ENCODE data around the gene HNRNPR. TPM values are rescaled to one million over a fixed set of nuclear protein-coding genes. Genes with fewer than 3 reads are reported as not detected.
"Not testable (repeated sequence)": the region's sequence is repeated elsewhere in the genome, so short reads cannot be mapped to it uniquely, and the experiment has no call there.

HNRNPR gene
- total and polyA plus RNA-seq, 2 donors (not counting 1 experiment from before 2014, with no cell fraction given) = 59.1 to 141 TPM

DNA sequence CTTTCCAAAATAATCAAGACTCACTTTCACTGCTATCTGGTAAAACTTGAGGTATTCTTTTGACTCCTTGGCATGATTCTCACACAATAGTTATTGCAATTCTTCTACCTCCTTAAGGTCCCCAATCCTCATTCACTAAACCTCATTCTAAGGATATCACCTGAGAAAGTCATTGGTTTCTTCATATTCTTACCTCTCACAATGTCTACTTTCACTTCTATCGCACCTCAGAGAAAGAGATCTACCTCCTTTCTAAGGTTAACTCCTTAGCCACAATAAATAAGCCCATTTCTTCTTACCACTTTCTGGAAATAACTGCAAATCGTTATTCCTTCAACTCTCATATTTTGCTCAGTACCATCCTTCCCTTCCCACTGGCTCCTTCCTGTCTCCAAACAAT, 18.7 kb downstream of the HNRNPR start:
- H3K4me3 ChIP-seq (replicated peaks in 1 of 4; ENCODE audit: control extremely low read depth in 1 of 4, insufficient read depth in 1 of 4, low read depth in 3 of 4, low read length in 4 of 4) = no peak overlapping the region
- no peak overlapping the region for H2AFZ ChIP-seq (ENCODE audit: low read length)
- H3K27me3 ChIP-seq (ENCODE audit: control insufficient read depth, insufficient read depth, low read length) = no peaks in the 10 kb centered on the region
- H3K4me1 ChIP-seq (ENCODE audit: control insufficient read depth, extremely low read depth, insufficient read depth, low read length) = no peaks in the 10 kb centered on the region
- H3K9me3 ChIP-seq (ENCODE audit: control insufficient read depth, insufficient read depth, low read depth, low read length) = no peaks in the 10 kb centered on the region
- TF ChIP-seq, protein P1, sequence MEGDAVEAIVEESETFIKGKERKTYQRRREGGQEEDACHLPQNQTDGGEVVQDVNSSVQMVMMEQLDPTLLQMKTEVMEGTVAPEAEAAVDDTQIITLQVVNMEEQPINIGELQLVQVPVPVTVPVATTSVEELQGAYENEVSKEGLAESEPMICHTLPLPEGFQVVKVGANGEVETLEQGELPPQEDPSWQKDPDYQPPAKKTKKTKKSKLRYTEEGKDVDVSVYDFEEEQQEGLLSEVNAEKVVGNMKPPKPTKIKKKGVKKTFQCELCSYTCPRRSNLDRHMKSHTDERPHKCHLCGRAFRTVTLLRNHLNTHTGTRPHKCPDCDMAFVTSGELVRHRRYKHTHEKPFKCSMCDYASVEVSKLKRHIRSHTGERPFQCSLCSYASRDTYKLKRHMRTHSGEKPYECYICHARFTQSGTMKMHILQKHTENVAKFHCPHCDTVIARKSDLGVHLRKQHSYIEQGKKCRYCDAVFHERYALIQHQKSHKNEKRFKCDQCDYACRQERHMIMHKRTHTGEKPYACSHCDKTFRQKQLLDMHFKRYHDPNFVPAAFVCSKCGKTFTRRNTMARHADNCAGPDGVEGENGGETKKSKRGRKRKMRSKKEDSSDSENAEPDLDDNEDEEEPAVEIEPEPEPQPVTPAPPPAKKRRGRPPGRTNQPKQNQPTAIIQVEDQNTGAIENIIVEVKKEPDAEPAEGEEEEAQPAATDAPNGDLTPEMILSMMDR (conservative IDR thresholded peaks at IDR 0.05 in 1 of 2, IDR thresholded peaks at IDR 0.05 in 1 of 2; ENCODE audit: low read depth in 1 of 2, low read length in 2 of 2) = no peak
- TF ChIP-seq EZH2 (IDR thresholded peaks at IDR 0.05; ENCODE audit: low read length, missing control alignments) = no peak
- no peak overlapping the region for H3K4me2 ChIP-seq (ENCODE audit: extremely low read depth, insufficient read depth, low read length)
- no peak for DNase-seq (ENCODE audit: low read depth in 2 of 2)
- H4K20me1 ChIP-seq (ENCODE audit: control insufficient read depth, extremely low read depth, insufficient read depth, low read length) = no peaks in the 10 kb centered on the region
- no peak overlapping the region for H3K9ac ChIP-seq (ENCODE audit: insufficient read depth, low read length)
- no peak overlapping the region for H3K27ac ChIP-seq (ENCODE audit: insufficient read depth, low read length)
- H3K36me3 ChIP-seq (ENCODE audit: control insufficient read depth, insufficient read depth, low read length) = peaks cover 7% of the 10 kb centered on the region
- H3K79me2 ChIP-seq (ENCODE audit: control insufficient read depth, insufficient read depth, low read length) = peaks cover 51% of the 10 kb centered on the region

DNA sequence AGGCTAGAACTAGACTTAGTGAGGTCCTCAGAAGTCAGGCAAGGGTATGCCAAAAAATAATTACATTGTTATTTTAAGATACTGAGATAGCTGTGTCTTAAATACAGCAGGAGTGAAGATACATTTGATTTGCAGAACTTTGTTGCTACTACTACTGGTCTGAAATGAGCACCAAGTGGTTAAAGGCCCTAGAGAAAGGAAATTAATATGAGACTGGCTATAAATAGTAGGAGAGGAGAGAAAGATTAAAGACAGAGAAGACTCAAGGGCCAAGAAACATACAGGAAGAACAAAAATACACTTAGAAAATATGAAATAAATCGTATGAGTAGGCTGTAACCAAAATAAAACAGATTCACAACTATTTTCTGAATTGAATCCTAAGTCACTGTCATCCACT, 21.3 kb downstream of the HNRNPR start:
- peaks cover 11% of the 10 kb centered on the region for H3K36me3 ChIP-seq (ENCODE audit: control insufficient read depth, insufficient read depth, low read length)
- no peak overlapping the region for H3K27ac ChIP-seq (ENCODE audit: insufficient read depth, low read length)
- no peak overlapping the region for H3K4me3 ChIP-seq (replicated peaks in 1 of 4; ENCODE audit: control extremely low read depth in 1 of 4, insufficient read depth in 1 of 4, low read depth in 3 of 4, low read length in 4 of 4)
- H2AFZ ChIP-seq (ENCODE audit: low read length) = no peak overlapping the region
- H3K27me3 ChIP-seq (ENCODE audit: control insufficient read depth, insufficient read depth, low read length) = no peaks in the 10 kb centered on the region
- no peak for DNase-seq (ENCODE audit: low read depth in 2 of 2)
- peaks cover 43% of the 10 kb centered on the region for H3K79me2 ChIP-seq (ENCODE audit: control insufficient read depth, insufficient read depth, low read length)
- no peak for TF ChIP-seq EZH2 (IDR thresholded peaks at IDR 0.05; ENCODE audit: low read length, missing control alignments)
- TF ChIP-seq, protein P1 (conservative IDR thresholded peaks at IDR 0.05 in 1 of 2, IDR thresholded peaks at IDR 0.05 in 1 of 2; ENCODE audit: low read depth in 1 of 2, low read length in 2 of 2) = no peak
- no peak overlapping the region for H3K9ac ChIP-seq (ENCODE audit: insufficient read depth, low read length)
- no peaks in the 10 kb centered on the region for H4K20me1 ChIP-seq (ENCODE audit: control insufficient read depth, extremely low read depth, insufficient read depth, low read length)
- H3K4me2 ChIP-seq (ENCODE audit: extremely low read depth, insufficient read depth, low read length) = no peak overlapping the region
- no peaks in the 10 kb centered on the region for H3K4me1 ChIP-seq (ENCODE audit: control insufficient read depth, extremely low read depth, insufficient read depth, low read length)
- H3K9me3 ChIP-seq (ENCODE audit: control insufficient read depth, insufficient read depth, low read depth, low read length) = no peaks in the 10 kb centered on the region

DNA sequence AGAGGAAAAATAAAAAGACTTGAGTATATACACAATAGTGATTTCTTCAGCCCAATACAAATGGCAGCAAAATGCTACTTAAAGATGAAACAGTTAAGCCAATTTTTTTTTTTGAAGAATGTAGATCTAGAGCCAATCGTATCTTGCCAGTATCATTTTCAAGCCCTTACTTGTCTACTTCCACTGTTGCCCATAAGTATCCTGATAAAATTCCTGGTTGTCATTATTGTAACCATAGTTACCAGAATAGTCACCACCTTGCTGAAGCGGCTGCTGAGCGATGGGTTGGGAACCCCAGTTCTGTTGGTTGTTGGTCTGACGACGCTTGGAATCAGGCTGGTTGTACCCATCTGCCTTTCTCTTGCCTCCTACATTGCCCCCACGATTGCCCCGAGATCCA, 33.8 kb downstream of the HNRNPR start:
- H3K9ac ChIP-seq (ENCODE audit: insufficient read depth, low read length); H3K36me3 ChIP-seq (ENCODE audit: control insufficient read depth, insufficient read depth, low read length); H3K9me3 ChIP-seq (ENCODE audit: control insufficient read depth, insufficient read depth, low read depth, low read length); H4K20me1 ChIP-seq (ENCODE audit: control insufficient read depth, extremely low read depth, insufficient read depth, low read length); H3K27ac ChIP-seq (ENCODE audit: insufficient read depth, low read length); DNase-seq (ENCODE audit: low read depth in 2 of 2); H3K4me3 ChIP-seq (replicated peaks in 1 of 4; ENCODE audit: control extremely low read depth in 1 of 4, insufficient read depth in 1 of 4, low read depth in 3 of 4, low read length in 4 of 4); H3K4me2 ChIP-seq (ENCODE audit: extremely low read depth, insufficient read depth, low read length); H3K4me1 ChIP-seq (ENCODE audit: control insufficient read depth, extremely low read depth, insufficient read depth, low read length); H3K27me3 ChIP-seq (ENCODE audit: control insufficient read depth, insufficient read depth, low read length); H2AFZ ChIP-seq (ENCODE audit: low read length): not testable (repeated sequence)
- peaks cover 25% of the 10 kb centered on the region for H3K79me2 ChIP-seq (ENCODE audit: control insufficient read depth, insufficient read depth, low read length)

Measured in fibroblast of lung (primary cell).